Brain microvascular endothelial cell (primary cell): Measurements from ENCODE around the gene OR13D1.

ENCODE experiments used
- DNase-seq: peaks from one replicate; pipeline ENCODE4 v3.0.0-alpha.2; 2020
- H3K27ac ChIP-seq: fragments of 250-450 bp; sonication (Bioruptor Pico); 2 replicates; pipeline ENCODE4 v1.5.1; 2020; ENCODE audit warnings: mild to moderate bottlenecking, moderate library complexity
- H3K27me3 ChIP-seq: fragments of 250-450 bp; sonication (Bioruptor Pico); replicated peaks from 2 replicates; pipeline ENCODE4 v1.5.1; 2020; ENCODE audit warnings: mild to moderate bottlenecking
- H3K36me3 ChIP-seq: fragments of 250-450 bp; sonication (Bioruptor Pico); replicated peaks from 2 replicates; pipeline ENCODE4 v1.5.1; 2020; ENCODE audit warnings: mild to moderate bottlenecking
- H3K4me3 ChIP-seq: 2 replicates; pipeline ENCODE4 v1.5.1; 2011; ENCODE audit warnings: low read depth, mild to moderate bottlenecking, control low read depth, low read length, moderate library complexity
- in situ Hi-C: cut with HindIII; loops from 2 replicates; pipeline ENCODE4 v1.10.0; 2017; ENCODE audit warnings: low sequenced_read_pairs, low pct_ligation_motif_present
- TF ChIP-seq, protein P1 (sequence below): IDR thresholded peaks from 2 replicates; pipeline ENCODE4 v1.5.1; 2011; ENCODE audit warnings: low read depth, mild to moderate bottlenecking, moderate library complexity, low read length, control low read depth, inconsistent platforms; ENCODE audit errors: missing control alignments

OR13D1 gene

DNA sequence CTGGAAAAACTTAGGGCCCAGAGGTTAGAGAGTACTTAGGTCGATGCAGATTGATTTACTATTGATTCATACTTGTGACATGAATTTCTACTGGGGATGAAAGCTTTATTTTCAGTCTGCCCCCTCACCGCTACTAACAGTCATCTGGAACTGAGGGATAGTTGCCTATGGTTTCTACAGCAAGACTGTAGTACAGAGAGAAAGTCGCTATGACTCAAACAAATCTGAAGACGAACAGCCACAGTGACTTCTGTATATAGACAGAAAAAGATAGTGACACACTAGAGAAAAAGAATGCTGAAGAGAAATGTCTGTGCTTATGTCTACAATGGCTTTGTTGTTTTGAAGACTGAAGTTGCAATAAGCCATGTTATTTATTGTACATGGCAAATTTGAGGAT, 17.3 kb downstream of the OR13D1 start:
- no peaks in the 10 kb centered on the region for H3K36me3 ChIP-seq
- H3K4me3 ChIP-seq, result no peak overlapping the region
- TF ChIP-seq, protein P1, sequence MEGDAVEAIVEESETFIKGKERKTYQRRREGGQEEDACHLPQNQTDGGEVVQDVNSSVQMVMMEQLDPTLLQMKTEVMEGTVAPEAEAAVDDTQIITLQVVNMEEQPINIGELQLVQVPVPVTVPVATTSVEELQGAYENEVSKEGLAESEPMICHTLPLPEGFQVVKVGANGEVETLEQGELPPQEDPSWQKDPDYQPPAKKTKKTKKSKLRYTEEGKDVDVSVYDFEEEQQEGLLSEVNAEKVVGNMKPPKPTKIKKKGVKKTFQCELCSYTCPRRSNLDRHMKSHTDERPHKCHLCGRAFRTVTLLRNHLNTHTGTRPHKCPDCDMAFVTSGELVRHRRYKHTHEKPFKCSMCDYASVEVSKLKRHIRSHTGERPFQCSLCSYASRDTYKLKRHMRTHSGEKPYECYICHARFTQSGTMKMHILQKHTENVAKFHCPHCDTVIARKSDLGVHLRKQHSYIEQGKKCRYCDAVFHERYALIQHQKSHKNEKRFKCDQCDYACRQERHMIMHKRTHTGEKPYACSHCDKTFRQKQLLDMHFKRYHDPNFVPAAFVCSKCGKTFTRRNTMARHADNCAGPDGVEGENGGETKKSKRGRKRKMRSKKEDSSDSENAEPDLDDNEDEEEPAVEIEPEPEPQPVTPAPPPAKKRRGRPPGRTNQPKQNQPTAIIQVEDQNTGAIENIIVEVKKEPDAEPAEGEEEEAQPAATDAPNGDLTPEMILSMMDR, result no peak
- no peak for DNase-seq
- no peaks in the 10 kb centered on the region for H3K27me3 ChIP-seq
- in situ Hi-C loops, result no loop called here
- no peak overlapping the region for H3K27ac ChIP-seq

DNA sequence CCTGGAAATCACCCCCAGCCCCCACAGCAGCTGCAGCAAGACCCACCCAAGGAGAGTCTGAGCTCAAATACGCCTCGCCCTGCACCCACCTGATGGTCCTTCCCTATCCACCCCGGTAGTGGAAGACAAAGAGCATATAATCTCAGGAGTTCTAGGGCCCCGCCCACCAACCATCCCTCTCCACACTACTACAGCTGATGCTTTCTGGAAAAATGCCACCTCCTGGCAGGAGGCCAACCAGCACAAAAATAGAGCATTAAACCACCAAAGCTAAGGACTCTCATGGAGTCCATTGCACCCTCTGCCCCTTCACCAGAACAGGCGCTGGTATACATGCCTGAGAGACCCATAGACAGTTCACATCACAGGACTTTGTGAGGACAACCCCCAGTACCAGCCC, 30.7 kb downstream of the OR13D1 start:
- Histone ChIP-seq H3K27ac (no peak overlapping the region), H3K4me3 (no peak overlapping the region), H3K36me3 (no peaks in the 10 kb centered on the region), H3K27me3 (no peaks in the 10 kb centered on the region)
- TF ChIP-seq, protein P1, result no peak
- DNase-seq, result no peak
- in situ Hi-C loops, result no loop called here

DNA sequence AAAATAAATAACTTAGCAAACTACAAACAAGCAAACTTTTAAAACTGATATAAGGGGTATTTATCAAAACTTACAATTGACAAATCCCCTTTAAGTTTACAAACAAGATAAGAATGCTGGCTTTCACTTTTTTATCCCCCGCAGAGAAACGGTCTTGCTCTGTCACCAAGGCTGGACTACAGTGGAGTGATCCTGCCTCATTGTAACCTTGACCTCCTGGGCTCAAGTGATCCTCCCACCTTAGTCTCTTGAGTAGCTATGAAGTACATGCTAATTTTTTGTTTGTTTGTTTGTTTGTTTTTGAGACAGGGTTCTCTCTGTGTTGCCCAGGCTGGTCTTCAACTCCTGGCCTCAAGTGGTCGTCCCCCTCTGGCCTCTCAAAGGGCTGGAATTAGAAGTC, 44.1 kb downstream of the OR13D1 start:
- in situ Hi-C loops, result no loop called here
- DNase-seq, result no peak
- Histone ChIP-seq H3K4me3 (no peak overlapping the region), H3K36me3 (no peaks in the 10 kb centered on the region), H3K27me3 (no peaks in the 10 kb centered on the region), H3K27ac (no peak overlapping the region)
- TF ChIP-seq, protein P1, result no peak

DNA sequence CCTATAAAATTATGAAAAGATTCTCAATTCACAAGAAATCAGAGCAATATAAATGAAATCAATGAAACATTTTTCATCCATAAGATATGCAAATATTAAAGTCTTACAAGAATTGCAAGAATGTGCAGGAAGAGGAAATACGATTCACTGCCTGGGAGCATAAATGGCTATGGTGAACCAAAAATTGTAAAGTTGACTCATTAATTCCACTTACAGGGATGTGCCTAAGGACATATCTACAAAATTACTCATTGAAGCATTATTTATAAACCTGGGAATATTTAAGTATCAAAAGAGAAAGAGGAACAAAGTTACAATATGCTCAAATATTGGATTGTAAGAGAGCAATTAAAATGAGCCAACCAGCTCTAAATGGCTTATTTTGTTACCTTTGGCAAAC, 46.3 kb downstream of the OR13D1 start:
- Histone ChIP-seq H3K27ac (no peak overlapping the region), H3K4me3 (no peak overlapping the region)
- TF ChIP-seq, protein P1, result no peak

DNA sequence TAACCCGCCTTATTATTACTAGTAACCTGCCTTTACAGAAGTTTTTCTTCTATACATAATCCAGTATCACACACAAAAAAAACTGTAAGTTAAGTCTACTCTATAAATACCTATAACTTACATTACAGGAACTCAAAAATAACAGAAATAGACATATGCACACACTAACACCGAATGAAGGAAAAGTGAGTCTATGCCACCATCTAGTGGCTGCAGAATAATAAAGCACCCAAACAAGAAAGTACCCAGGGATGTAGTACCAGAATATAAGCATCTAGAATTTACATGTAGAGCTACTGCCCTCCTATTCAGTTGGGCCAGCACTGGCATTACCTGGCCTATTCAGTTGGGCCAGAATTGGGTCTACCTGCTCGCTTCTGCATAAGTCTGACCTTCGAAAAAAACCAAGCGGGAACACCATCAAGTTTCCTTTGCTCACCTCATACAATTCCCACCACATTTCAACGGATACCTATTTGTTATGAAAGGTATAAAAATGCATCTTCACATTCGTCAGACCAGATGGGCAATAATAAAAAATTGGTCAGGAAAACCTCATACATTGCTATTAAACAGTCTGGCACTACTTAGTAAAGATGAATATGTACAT, 49.2 kb downstream of the OR13D1 start:
- peak; percentile 47 for DNase-seq
- in situ Hi-C loops, result no loop called here

More for the DNA sequence above, 46.3 kb downstream of the OR13D1 start:
- in situ Hi-C loops, result no loop called here
- no peaks in the 10 kb centered on the region for H3K36me3 ChIP-seq
- peak; percentile 37 for DNase-seq
- H3K27me3 ChIP-seq, result no peaks in the 10 kb centered on the region

More for the DNA sequence above, 49.2 kb downstream of the OR13D1 start:
- no peak overlapping the region for H3K27ac ChIP-seq
- no peaks in the 10 kb centered on the region for H3K27me3 ChIP-seq
- no peak overlapping the region for H3K4me3 ChIP-seq
- H3K36me3 ChIP-seq, result no peaks in the 10 kb centered on the region
- TF ChIP-seq, protein P1, result peak; percentile 54
